COR-L47 (cell line): ENCODE results near the gene ZKSCAN4.

ENCODE experiments used
- DNase-seq: peaks from one replicate; lab custom pipeline; 2025; lab: John Stamatoyannopoulos, UW

The ZKSCAN4 gene

GRCh38 chr6:28252009-28252975, at the start of gene ZKSCAN4:
TSS of gene ZKSCAN4 (minus strand) at chr6:28252269. CDS start at chr6:28251980, 289 bp downstream.
- peak; percentile 82 for DNase-seq

- no peak for DNase-seq
These were observed 44.5 kb upstream of the ZKSCAN4 start for GRCh38 chr6:28296520-28297060.

- no peak for DNase-seq
These were observed 43.3 kb upstream of the ZKSCAN4 start for GRCh38 chr6:28295326-28295725.

GRCh38 chr6:28291573-28291972, 39.5 kb upstream of the ZKSCAN4 start:
- no peak for DNase-seq

- DNase-seq, result no peak
These were observed 30.9 kb upstream of the ZKSCAN4 start for GRCh38 chr6:28282926-28283325.

GRCh38 chr6:28281288-28282064, 29.4 kb upstream of the ZKSCAN4 start, which contains the start of gene PGBD1:
TSS of gene PGBD1 (plus strand) at chr6:28281572. CDS start at chr6:28283814, 2,242 bp downstream.
- DNase-seq, result peak; percentile 60

- DNase-seq, result no peak
These were observed 28.7 kb upstream of the ZKSCAN4 start for GRCh38 chr6:28280595-28281287.

- DNase-seq, result no peak
These were observed 25.7 kb upstream of the ZKSCAN4 start for GRCh38 chr6:28277746-28278145.

GRCh38 chr6:28274888-28275287, 22.8 kb upstream of the ZKSCAN4 start:
- DNase-seq, result no peak

GRCh38 chr6:28269492-28269891, 17.4 kb upstream of the ZKSCAN4 start:
- no peak for DNase-seq

GRCh38 chr6:28267695-28268059, 15.6 kb upstream of the ZKSCAN4 start:
- DNase-seq, result no peak

- peak; percentile 80 for DNase-seq
These were observed 15.1 kb upstream of the ZKSCAN4 start, which contains the start of gene ZSCAN26 for GRCh38 chr6:28266962-28267694. TSS of gene ZSCAN26 (plus strand) at chr6:28267143. CDS start at chr6:28271920, 4,777 bp downstream.

- DNase-seq, result no peak
These were observed 14.5 kb upstream of the ZKSCAN4 start for GRCh38 chr6:28266563-28266961.

GRCh38 chr6:28264834-28265401, 12.8 kb upstream of the ZKSCAN4 start:
- no peak for DNase-seq

GRCh38 chr6:28263922-28264321, 11.9 kb upstream of the ZKSCAN4 start:
- DNase-seq, result no peak

GRCh38 chr6:28258877-28259777, 7.1 kb upstream of the ZKSCAN4 start, which contains the start of gene NKAPL:
TSS of gene NKAPL (plus strand) at chr6:28259297. CDS start at chr6:28259372, 75 bp downstream.
- no peak for DNase-seq

- DNase-seq, result no peak
These were observed 5.0 kb upstream of the ZKSCAN4 start for GRCh38 chr6:28257042-28257441.

- DNase-seq, result no peak
These were observed 2.1 kb upstream of the ZKSCAN4 start for GRCh38 chr6:28254121-28254519.

GRCh38 chr6:28251661-28252008, 434 bp downstream of the ZKSCAN4 start:
- no peak for DNase-seq

GRCh38 chr6:28250747-28251146, 1.3 kb downstream of the ZKSCAN4 start:
- no peak for DNase-seq
